ENCODE results near the gene FBXO45. TPM values are rescaled to one million over a fixed set of nuclear protein-coding genes. Genes with fewer than 3 reads are reported as not detected.

FBXO45 gene
- total and polyA plus RNA-seq, 2 of the 13 experiments (the other 11 are each of a cell fraction or from before 2014, with no cell fraction given): 7.0 to 12.1 TPM

DNA sequence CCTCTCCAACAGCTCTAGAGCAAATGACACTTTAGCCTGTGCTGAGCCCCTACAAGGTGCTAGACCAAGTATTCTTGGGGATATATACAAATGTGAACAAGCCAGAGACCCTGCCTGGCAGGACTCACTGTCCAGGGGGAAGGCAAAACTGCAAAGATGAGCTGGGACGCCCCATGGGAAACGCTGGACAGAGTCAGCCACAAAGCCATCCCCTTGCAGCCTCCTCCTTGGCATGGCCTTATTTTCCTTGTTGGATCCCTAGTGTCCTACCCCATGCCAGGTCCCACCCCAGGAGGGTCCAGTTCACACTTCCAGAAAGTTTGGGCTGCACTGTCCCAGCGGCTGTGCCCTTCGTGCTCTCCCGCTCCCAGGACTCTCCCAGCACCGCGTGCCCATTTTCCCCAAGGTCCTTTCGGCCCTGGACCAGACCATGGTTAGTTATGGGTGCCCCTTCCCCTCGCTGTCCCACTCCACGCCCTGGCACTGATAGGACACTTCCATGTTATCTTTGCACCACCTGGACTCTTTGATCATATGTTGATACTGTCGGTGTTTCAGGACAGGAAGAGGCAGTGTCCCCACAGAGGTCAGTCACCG is 65.2 kb downstream of the FBXO45 start (continued):
- no peak for TF ChIP-seq SRF (IDR thresholded peaks at IDR 0.05; ENCODE audit: low read depth, low read length)
- TF ChIP-seq KAT8 (CRISPR knock-in tag; IDR thresholded peaks at IDR 0.05): no peak
- TF ChIP-seq, protein P1, sequence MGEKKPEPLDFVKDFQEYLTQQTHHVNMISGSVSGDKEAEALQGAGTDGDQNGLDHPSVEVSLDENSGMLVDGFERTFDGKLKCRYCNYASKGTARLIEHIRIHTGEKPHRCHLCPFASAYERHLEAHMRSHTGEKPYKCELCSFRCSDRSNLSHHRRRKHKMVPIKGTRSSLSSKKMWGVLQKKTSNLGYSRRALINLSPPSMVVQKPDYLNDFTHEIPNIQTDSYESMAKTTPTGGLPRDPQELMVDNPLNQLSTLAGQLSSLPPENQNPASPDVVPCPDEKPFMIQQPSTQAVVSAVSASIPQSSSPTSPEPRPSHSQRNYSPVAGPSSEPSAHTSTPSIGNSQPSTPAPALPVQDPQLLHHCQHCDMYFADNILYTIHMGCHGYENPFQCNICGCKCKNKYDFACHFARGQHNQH (CRISPR knock-in tag; IDR thresholded peaks at IDR 0.05): no peak
- peak; percentile 29 for TF ChIP-seq ZNF883 (CRISPR knock-in tag; IDR thresholded peaks at IDR 0.05; ENCODE audit: not compliant biosample characterization)
- TF ChIP-seq ZNF564 (CRISPR knock-in tag; IDR thresholded peaks at IDR 0.05): no peak
- TF ChIP-seq GATAD2A (CRISPR knock-in tag; IDR thresholded peaks at IDR 0.05): no peak
- no peak for TF ChIP-seq ZNF121 (CRISPR knock-in tag; IDR thresholded peaks at IDR 0.05)
- peak; percentile 20; the same call in 1 of the 2 replicates for TF ChIP-seq RXRB (CRISPR knock-in tag; IDR thresholded peaks at IDR 0.05; ENCODE audit: borderline replicate concordance)
- TF ChIP-seq ZNF614 (CRISPR knock-in tag; IDR thresholded peaks at IDR 0.05; ENCODE audit: borderline replicate concordance): no peak
- no peak for TF ChIP-seq SMAD3 (CRISPR knock-in tag; IDR thresholded peaks at IDR 0.05)

DNA sequence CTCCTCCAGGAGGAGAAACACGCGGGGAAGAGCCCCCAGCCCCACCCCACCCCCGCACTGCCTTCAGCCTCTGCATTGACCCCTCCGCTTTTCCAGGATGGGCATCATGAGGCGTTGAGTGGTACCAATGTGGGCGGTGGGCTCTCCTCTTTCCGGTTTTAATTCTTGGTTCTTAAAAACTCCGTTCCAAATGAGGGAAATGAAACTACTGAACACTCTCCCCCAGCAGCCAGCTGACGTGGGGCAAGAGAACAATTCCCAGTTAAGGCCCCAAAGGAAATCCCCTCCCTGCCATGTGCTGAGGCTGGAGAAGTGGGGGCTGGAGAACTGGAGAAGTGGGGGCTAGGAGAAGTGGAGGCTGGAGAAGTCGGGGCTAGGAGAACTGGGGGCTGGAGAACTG is 65.8 kb downstream of the FBXO45 start:
- Histone ChIP-seq H4K20me1 (ENCODE audit: insufficient read depth, low read length) (no peaks in the 10 kb centered on the region), H3K9me3 (ENCODE audit: low read length) (no peaks in the 10 kb centered on the region), H3K79me2 (ENCODE audit: insufficient read depth, low read length) (no peaks in the 10 kb centered on the region), H3K9ac (ENCODE audit: insufficient read depth, low read depth, low read length) (no peak overlapping the region), H3K27ac (ENCODE audit: extremely low read length, insufficient read depth, low read length) (no peak overlapping the region), H3K4me1 (ENCODE audit: insufficient read depth, low read length) (peaks cover 39% of the 10 kb centered on the region), H3K4me2 (ENCODE audit: low read depth, low read length) (no peak overlapping the region; the same call in 1 of the 2 replicates), H3K36me3 (replicated peaks in 1 of 2; ENCODE audit: control insufficient read depth in 1 of 2, insufficient read depth in 2 of 2, low read length in 2 of 2) (no peaks in the 10 kb centered on the region), H3K4me3 (replicated peaks in 1 of 3; ENCODE audit: insufficient read depth in 1 of 3, low read depth in 2 of 3, low read length in 3 of 3) (no peak overlapping the region), H2AFZ (ENCODE audit: low read length) (no peak overlapping the region), H3K27me3 (ENCODE audit: control insufficient read depth in 1 of 2, insufficient read depth in 2 of 2, low read length in 2 of 2) (peaks cover 3 to 20% of the 10 kb centered on the region in 2 experiments; a peak in 4 of 5 replicates)
- intact Hi-C loops (cut with micrococcal nuclease; ENCODE audit: unreplicated experiment) (no loop called here), in situ Hi-C loops (cut with HindIII; ENCODE audit: extremely low pct_ligation_motif_present, low pct_unique_long_range_greater_than_20kb) (no loop called here)
- no peak for FAIRE-seq
- no peak for DNase-seq (ENCODE audit: low spot score)
- ATAC-seq: no peak
- 77% methylated on average over 8 of the region's 10 CpGs for WGBS (ENCODE audit: low lambda C conversion rate)
- ChIA-PET POLR2A (no interaction called here), CTCF (ENCODE audit: low intra/inter-chr PET ratio, low total read pairs) (no interaction called here)
- no TSS peak for BruUV-seq (replicated peaks)
- TF ChIP-seq ZNF446 (CRISPR knock-in tag; IDR thresholded peaks at IDR 0.05) (no peak), ZNF138 (CRISPR knock-in tag; IDR thresholded peaks at IDR 0.05; ENCODE audit: low read depth) (no peak), MAFG (CRISPR knock-in tag; IDR thresholded peaks at IDR 0.05) (no peak), HNRNPLL (IDR thresholded peaks at IDR 0.05; ENCODE audit: low read depth, low read length, poor library complexity, severe bottlenecking) (no peak), U2AF2 (IDR thresholded peaks at IDR 0.05; ENCODE audit: low read depth, low read length) (no peak), ESRRA (CRISPR knock-in tag; IDR thresholded peaks at IDR 0.05; ENCODE audit: low read depth) (no peak)
- TF ChIP-seq, protein P2, sequence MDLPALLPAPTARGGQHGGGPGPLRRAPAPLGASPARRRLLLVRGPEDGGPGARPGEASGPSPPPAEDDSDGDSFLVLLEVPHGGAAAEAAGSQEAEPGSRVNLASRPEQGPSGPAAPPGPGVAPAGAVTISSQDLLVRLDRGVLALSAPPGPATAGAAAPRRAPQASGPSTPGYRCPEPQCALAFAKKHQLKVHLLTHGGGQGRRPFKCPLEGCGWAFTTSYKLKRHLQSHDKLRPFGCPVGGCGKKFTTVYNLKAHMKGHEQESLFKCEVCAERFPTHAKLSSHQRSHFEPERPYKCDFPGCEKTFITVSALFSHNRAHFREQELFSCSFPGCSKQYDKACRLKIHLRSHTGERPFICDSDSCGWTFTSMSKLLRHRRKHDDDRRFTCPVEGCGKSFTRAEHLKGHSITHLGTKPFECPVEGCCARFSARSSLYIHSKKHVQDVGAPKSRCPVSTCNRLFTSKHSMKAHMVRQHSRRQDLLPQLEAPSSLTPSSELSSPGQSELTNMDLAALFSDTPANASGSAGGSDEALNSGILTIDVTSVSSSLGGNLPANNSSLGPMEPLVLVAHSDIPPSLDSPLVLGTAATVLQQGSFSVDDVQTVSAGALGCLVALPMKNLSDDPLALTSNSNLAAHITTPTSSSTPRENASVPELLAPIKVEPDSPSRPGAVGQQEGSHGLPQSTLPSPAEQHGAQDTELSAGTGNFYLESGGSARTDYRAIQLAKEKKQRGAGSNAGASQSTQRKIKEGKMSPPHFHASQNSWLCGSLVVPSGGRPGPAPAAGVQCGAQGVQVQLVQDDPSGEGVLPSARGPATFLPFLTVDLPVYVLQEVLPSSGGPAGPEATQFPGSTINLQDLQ (CRISPR knock-in tag; IDR thresholded peaks at IDR 0.05): no peak
- TF ChIP-seq, protein P3, sequence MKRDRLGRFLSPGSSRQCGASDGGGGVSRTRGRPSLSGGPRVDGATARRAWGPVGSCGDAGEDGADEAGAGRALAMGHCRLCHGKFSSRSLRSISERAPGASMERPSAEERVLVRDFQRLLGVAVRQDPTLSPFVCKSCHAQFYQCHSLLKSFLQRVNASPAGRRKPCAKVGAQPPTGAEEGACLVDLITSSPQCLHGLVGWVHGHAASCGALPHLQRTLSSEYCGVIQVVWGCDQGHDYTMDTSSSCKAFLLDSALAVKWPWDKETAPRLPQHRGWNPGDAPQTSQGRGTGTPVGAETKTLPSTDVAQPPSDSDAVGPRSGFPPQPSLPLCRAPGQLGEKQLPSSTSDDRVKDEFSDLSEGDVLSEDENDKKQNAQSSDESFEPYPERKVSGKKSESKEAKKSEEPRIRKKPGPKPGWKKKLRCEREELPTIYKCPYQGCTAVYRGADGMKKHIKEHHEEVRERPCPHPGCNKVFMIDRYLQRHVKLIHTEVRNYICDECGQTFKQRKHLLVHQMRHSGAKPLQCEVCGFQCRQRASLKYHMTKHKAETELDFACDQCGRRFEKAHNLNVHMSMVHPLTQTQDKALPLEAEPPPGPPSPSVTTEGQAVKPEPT (CRISPR knock-in tag; IDR thresholded peaks at IDR 0.05; ENCODE audit: low read depth): no peak
